Vagina (tissue), 2 donors: ENCODE measurements around the gene USP6NL.

Experiments
- CTCF ChIP-seq, 3 experiments: fragments of 450-650 bp in 2 of 3; fragments of 200-600 bp in 1 of 3; sonication (generic) in 1 of 3; IDR thresholded peaks; one replicate each; pipeline ENCODE4 v1.5.1; 2017 to 2019; ENCODE audit warnings: antibody characterized with exemption in 3 of 3, mild to moderate bottlenecking in 2 of 3, moderate library complexity in 2 of 3
- POLR2AphosphoS5 ChIP-seq, 2 donors: sonication (generic); formaldehyde crosslinking; IDR thresholded peaks; one replicate each; pipeline ENCODE4 v1.9.0; 2017; ENCODE audit warnings: antibody characterized with exemption in 2 of 2, mild to moderate bottlenecking in 2 of 2, low read depth in 1 of 2; ENCODE audit not compliant: insufficient read depth in 1 of 2

GRCh38 chr10:11639849-11640764 lies 28.7 kb upstream of the USP6NL start:
- TF ChIP-seq CTCF (IDR thresholded peaks at IDR 0.05), result no peak
- TF ChIP-seq POLR2AphosphoS5 (IDR thresholded peaks at IDR 0.05; ENCODE audit: insufficient read depth in 1 of 2, low read depth in 1 of 2), result no peak
